Neural progenitor cell (in vitro differentiated cells): ENCODE data around the gene BOLA1. TPM values are rescaled to one million over a fixed set of nuclear protein-coding genes. Genes with fewer than 3 reads are reported as not detected.

ENCODE experiments used
- DNase-seq: peaks from one replicate; pipeline ENCODE4 v3.0.0-alpha.2; 2016; ENCODE audit warnings: low spot score
- H2AFZ ChIP-seq: fragments of 200-600 bp; sonication (generic); replicated peaks from 2 replicates; pipeline ENCODE4 v1.6.1; 2016; ENCODE audit warnings: antibody characterized with exemption
- H3F3A ChIP-seq: fragments of 200-600 bp; sonication (generic); 2 replicates; pipeline ENCODE4 v1.6.1; 2016; ENCODE audit warnings: antibody characterized with exemption, low read depth
- H3K27ac ChIP-seq: fragments of 200-600 bp; sonication (generic); 2 replicates; pipeline ENCODE4 v1.5.1; 2016; ENCODE audit warnings: mild to moderate bottlenecking
- H3K27me3 ChIP-seq: fragments of 200-600 bp; sonication (generic); 2 replicates; pipeline ENCODE4 v1.6.1; 2016; ENCODE audit warnings: mild to moderate bottlenecking, moderate library complexity
- H3K36me3 ChIP-seq: fragments of 200-600 bp; sonication (generic); 2 replicates; pipeline ENCODE4 v1.5.1; 2016
- H3K4me1 ChIP-seq: fragments of 200-600 bp; sonication (generic); 2 replicates; pipeline ENCODE4 v1.6.1; 2016; ENCODE audit warnings: mixed run types
- H3K4me2 ChIP-seq: fragments of 200-600 bp; sonication (generic); 2 replicates; pipeline ENCODE4 v1.6.1; 2016
- H3K4me3 ChIP-seq: fragments of 200-600 bp; sonication (generic); 2 replicates; pipeline ENCODE4 v1.5.1; 2016
- H3K79me2 ChIP-seq: fragments of 200-600 bp; sonication (generic); 2 replicates; pipeline ENCODE4 v1.6.1; 2016; ENCODE audit warnings: low read depth
- H3K9ac ChIP-seq: fragments of 200-600 bp; sonication (generic); 2 replicates; pipeline ENCODE4 v1.6.1; 2016
- H3K9me3 ChIP-seq: fragments of 200-600 bp; sonication (generic); 2 replicates; pipeline ENCODE4 v1.5.1; 2016; ENCODE audit warnings: low read depth
- H4K20me1 ChIP-seq: fragments of 200-600 bp; sonication (generic); 2 replicates; pipeline ENCODE4 v1.6.1; 2016; ENCODE audit warnings: low read depth
- H3K27ac Mint-ChIP-seq: 3 replicates; pipeline ENCODE4 v1.8.0; 2021; ENCODE audit warnings: mixed read lengths
- H3K27me3 Mint-ChIP-seq: 2 replicates; pipeline ENCODE4 v1.8.0; 2022; ENCODE audit warnings: low read depth, mild to moderate bottlenecking, inconsistent platforms, moderate library complexity, mixed read lengths; ENCODE audit not compliant: insufficient read depth
- H3K36me3 Mint-ChIP-seq: 3 replicates; pipeline ENCODE4 v1.8.0; 2021; ENCODE audit warnings: mixed read lengths
- H3K4me1 Mint-ChIP-seq: 3 replicates; pipeline ENCODE4 v1.8.0; 2021; ENCODE audit warnings: mixed read lengths
- H3K4me3 Mint-ChIP-seq: 3 replicates; pipeline ENCODE4 v1.8.0; 2021; ENCODE audit warnings: mild to moderate bottlenecking, moderate library complexity, mixed read lengths
- H3K9me3 Mint-ChIP-seq: 3 replicates; pipeline ENCODE4 v1.8.0; 2020; ENCODE audit warnings: mixed read lengths
- CTCF ChIP-seq: fragments of 200-600 bp; sonication (generic); IDR thresholded peaks from 2 replicates; pipeline ENCODE4 v1.5.1; 2017; ENCODE audit warnings: antibody characterized with exemption, mild to moderate bottlenecking
- EZH2 ChIP-seq: fragments of 200-600 bp; sonication (generic); IDR thresholded peaks from 2 replicates; pipeline ENCODE4 v1.6.1; 2017; ENCODE audit warnings: antibody characterized with exemption, mild to moderate bottlenecking, moderate library complexity
- EZH2phosphoT487 ChIP-seq: fragments of 200-600 bp; sonication (generic); IDR thresholded peaks from 2 replicates; pipeline ENCODE4 v1.6.1; 2017; ENCODE audit warnings: antibody characterized with exemption
- total RNA-seq: library from RNA; depleted of rRNA; stranded (reverse); fragments of >200 nt; gene quantifications from 2 replicates; pipeline ENCODE4 v1.2.3, GENCODE V29; 2015; ENCODE audit warnings: low replicate concordance

The BOLA1 gene
- total RNA-seq, 1 donor from 2014 or later, result 2.4 TPM

GRCh38 chr1:149926296-149926695 is 26.9 kb downstream of the BOLA1 start:
- H3K4me1 ChIP-seq, result peaks cover 15% of the 10 kb centered on the region
- no peak overlapping the region for H2AFZ ChIP-seq
- no peak overlapping the region for H3K27ac ChIP-seq
- Mint-ChIP-seq H3K4me1 (peaks cover 24% of the 10 kb centered on the region), H3K4me3 (peak overlapping the region; percentile 97), H3K27ac (no peak overlapping the region), H3K36me3 (peaks cover 33% of the 10 kb centered on the region), H3K27me3 (peaks cover 2% of the 10 kb centered on the region), H3K9me3 (no peaks in the 10 kb centered on the region)
- no peak for DNase-seq
- no peaks in the 10 kb centered on the region for H3K9me3 ChIP-seq
- TF ChIP-seq EZH2phosphoT487, result no peak
- peaks cover 35% of the 10 kb centered on the region for H3K79me2 ChIP-seq
- no peak overlapping the region for H3K9ac ChIP-seq
- H3F3A ChIP-seq, result peaks cover 18% of the 10 kb centered on the region
- H3K4me3 ChIP-seq, result peak overlapping the region; percentile 93
- H3K36me3 ChIP-seq, result peaks cover 18% of the 10 kb centered on the region
- H3K4me2 ChIP-seq, result peak overlapping the region; percentile 90
- H4K20me1 ChIP-seq, result peaks cover 17% of the 10 kb centered on the region
- no peaks in the 10 kb centered on the region for H3K27me3 ChIP-seq

- Mint-ChIP-seq H3K36me3 (peaks cover 35% of the 10 kb centered on the region), H3K9me3 (no peaks in the 10 kb centered on the region), H3K4me1 (peaks cover 24% of the 10 kb centered on the region), H3K27ac (peak overlapping the region; percentile 83), H3K4me3 (peak overlapping the region; percentile 97), H3K27me3 (peaks cover 2% of the 10 kb centered on the region)
- TF ChIP-seq EZH2phosphoT487 (no peak), EZH2 (no peak), CTCF (no peak)
- Histone ChIP-seq H3K27me3 (no peaks in the 10 kb centered on the region), H3F3A (peaks cover 10% of the 10 kb centered on the region), H2AFZ (no peak overlapping the region), H3K9me3 (no peaks in the 10 kb centered on the region), H4K20me1 (peaks cover 17% of the 10 kb centered on the region), H3K4me3 (peak overlapping the region; percentile 93), H3K27ac (peak overlapping the region; percentile 69), H3K36me3 (peaks cover 18% of the 10 kb centered on the region), H3K79me2 (peaks cover 35% of the 10 kb centered on the region), H3K9ac (peak overlapping the region; percentile 92), H3K4me1 (peaks cover 15% of the 10 kb centered on the region), H3K4me2 (peak overlapping the region; percentile 90)
- no peak for DNase-seq
Observed at GRCh38 chr1:149927056-149927562, 27.7 kb downstream of the BOLA1 start.

GRCh38 chr1:149927563-149928400 is 28.4 kb downstream of the BOLA1 start, which contains the start of gene SF3B4:
Gene SF3B4 (minus strand): TSS chr1:149927803. CDS start chr1:149927759, 44 bp downstream.
- Histone ChIP-seq H3K36me3 (peaks cover 18% of the 10 kb centered on the region), H3K27me3 (no peaks in the 10 kb centered on the region), H3K9ac (peak within 1 kb of the TSS; percentile 92), H2AFZ (peak within 1 kb of the TSS; percentile 60), H3F3A (peaks cover 8% of the 10 kb centered on the region), H3K79me2 (peaks cover 35% of the 10 kb centered on the region), H3K9me3 (no peaks in the 10 kb centered on the region), H3K27ac (peak within 1 kb of the TSS; percentile 98), H3K4me2 (peak within 1 kb of the TSS; percentile 90), H3K4me1 (peaks cover 15% of the 10 kb centered on the region), H3K4me3 (peak within 1 kb of the TSS; percentile 93), H4K20me1 (peaks cover 17% of the 10 kb centered on the region)
- peak; percentile 97 for DNase-seq
- peaks cover 24% of the 10 kb centered on the region for H3K4me1 Mint-ChIP-seq
- TF ChIP-seq CTCF, result peak; percentile 13
- no peak for TF ChIP-seq EZH2phosphoT487
- H3K36me3 Mint-ChIP-seq, result peaks cover 33% of the 10 kb centered on the region
- H3K27ac Mint-ChIP-seq, result peak within 1 kb of the TSS; percentile 91
- no peaks in the 10 kb centered on the region for H3K9me3 Mint-ChIP-seq
- H3K27me3 Mint-ChIP-seq, result peaks cover 2% of the 10 kb centered on the region
- peak within 1 kb of the TSS; percentile 97 for H3K4me3 Mint-ChIP-seq

GRCh38 chr1:149928401-149928724 is 29.0 kb downstream of the BOLA1 start:
- Histone ChIP-seq H3K9ac (peak overlapping the region; percentile 92), H3K4me1 (peaks cover 15% of the 10 kb centered on the region), H3K27me3 (no peaks in the 10 kb centered on the region), H3K27ac (peak overlapping the region; percentile 98), H2AFZ (peak overlapping the region; percentile 60), H3K4me3 (peak overlapping the region; percentile 93), H3F3A (peaks cover 8% of the 10 kb centered on the region), H3K79me2 (peaks cover 35% of the 10 kb centered on the region), H4K20me1 (peaks cover 17% of the 10 kb centered on the region), H3K4me2 (peak overlapping the region; percentile 90), H3K36me3 (peaks cover 18% of the 10 kb centered on the region), H3K9me3 (no peaks in the 10 kb centered on the region)
- DNase-seq, result no peak
- Mint-ChIP-seq H3K27ac (peak overlapping the region; percentile 91), H3K4me1 (peaks cover 24% of the 10 kb centered on the region), H3K4me3 (peak overlapping the region; percentile 97), H3K27me3 (no peaks in the 10 kb centered on the region), H3K9me3 (no peaks in the 10 kb centered on the region), H3K36me3 (peaks cover 28% of the 10 kb centered on the region)
- TF ChIP-seq EZH2phosphoT487, result no peak
- TF ChIP-seq EZH2, result no peak
- no peak for TF ChIP-seq CTCF
